VCaP (cell line): ENCODE data around the gene PPP2R2C.

Source experiments
- H3K27ac ChIP-seq: fragments of 450-650 bp; 2 replicates; pipeline ENCODE4 v1.5.1; 2017
- TF ChIP-seq, protein P1 (sequence below): fragments of 450-650 bp; conservative IDR thresholded peaks from 2 replicates; pipeline ENCODE4 v1.5.1; 2017; ENCODE audit warnings: mild to moderate bottlenecking, moderate library complexity

PPP2R2C gene

DNA sequence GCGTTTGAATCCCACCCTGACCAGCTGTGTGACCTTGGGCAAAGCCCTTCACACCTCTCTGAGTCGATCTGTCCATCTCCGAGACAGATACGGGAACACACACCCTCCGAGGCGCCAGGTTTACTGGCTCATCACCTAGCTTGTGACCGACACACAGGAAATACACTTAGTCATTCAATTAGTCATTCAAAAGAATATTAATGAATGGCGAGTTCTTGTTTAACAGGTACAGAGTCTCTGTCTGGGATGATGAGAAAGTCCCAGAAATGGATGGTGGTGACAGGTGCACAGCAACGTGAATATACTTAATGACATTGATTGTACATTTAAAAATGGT, 80.6 kb downstream of the PPP2R2C start:
- no peak overlapping the region for H3K27ac ChIP-seq
- TF ChIP-seq, protein P1, sequence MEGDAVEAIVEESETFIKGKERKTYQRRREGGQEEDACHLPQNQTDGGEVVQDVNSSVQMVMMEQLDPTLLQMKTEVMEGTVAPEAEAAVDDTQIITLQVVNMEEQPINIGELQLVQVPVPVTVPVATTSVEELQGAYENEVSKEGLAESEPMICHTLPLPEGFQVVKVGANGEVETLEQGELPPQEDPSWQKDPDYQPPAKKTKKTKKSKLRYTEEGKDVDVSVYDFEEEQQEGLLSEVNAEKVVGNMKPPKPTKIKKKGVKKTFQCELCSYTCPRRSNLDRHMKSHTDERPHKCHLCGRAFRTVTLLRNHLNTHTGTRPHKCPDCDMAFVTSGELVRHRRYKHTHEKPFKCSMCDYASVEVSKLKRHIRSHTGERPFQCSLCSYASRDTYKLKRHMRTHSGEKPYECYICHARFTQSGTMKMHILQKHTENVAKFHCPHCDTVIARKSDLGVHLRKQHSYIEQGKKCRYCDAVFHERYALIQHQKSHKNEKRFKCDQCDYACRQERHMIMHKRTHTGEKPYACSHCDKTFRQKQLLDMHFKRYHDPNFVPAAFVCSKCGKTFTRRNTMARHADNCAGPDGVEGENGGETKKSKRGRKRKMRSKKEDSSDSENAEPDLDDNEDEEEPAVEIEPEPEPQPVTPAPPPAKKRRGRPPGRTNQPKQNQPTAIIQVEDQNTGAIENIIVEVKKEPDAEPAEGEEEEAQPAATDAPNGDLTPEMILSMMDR = no peak

GRCh38 chr4:6391186-6391851, 81.1 kb downstream of the PPP2R2C start:
- H3K27ac ChIP-seq = no peak overlapping the region
- TF ChIP-seq, protein P1 = no peak

- H3K27ac ChIP-seq = no peak overlapping the region
- TF ChIP-seq, protein P1 = no peak
These were observed 82.1 kb downstream of the PPP2R2C start for GRCh38 chr4:6390356-6390755.

DNA sequence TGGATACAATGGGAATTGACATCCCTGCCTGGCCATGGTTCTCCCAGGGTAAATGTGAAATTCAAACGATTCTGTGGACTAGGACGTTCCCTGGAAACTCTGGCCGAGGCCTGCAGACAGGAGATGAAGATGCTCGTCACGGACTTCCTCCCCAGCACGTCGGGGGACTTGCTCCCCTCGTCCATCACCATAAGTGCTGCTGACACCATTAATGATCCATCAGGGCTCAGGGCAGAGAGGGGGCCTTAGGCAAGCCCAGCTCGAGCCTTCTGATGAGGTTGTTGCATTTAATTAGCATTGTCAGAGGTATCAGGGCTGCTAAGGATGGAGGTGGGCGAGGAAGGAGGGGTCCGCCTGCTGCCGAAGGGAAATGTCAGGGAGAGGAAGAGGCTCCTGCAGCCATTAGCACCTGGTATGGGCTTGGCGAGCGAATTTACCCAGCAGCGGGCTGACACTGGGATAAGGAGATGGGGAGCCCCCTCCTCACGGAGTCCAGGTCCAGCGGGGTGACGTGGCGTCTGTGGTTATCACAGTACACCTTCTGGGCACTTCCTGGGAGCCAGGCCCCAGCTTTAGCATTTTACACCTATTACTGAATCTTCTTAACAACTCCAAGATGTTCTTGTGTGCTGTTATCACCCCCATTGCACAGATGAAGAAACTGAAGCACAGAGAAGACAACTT, 83.1 kb downstream of the PPP2R2C start:
- H3K27ac ChIP-seq = no peak overlapping the region
- TF ChIP-seq, protein P1 = no peak

- TF ChIP-seq, protein P1 = no peak
These were observed 83.7 kb downstream of the PPP2R2C start for GRCh38 chr4:6388713-6389112.

DNA sequence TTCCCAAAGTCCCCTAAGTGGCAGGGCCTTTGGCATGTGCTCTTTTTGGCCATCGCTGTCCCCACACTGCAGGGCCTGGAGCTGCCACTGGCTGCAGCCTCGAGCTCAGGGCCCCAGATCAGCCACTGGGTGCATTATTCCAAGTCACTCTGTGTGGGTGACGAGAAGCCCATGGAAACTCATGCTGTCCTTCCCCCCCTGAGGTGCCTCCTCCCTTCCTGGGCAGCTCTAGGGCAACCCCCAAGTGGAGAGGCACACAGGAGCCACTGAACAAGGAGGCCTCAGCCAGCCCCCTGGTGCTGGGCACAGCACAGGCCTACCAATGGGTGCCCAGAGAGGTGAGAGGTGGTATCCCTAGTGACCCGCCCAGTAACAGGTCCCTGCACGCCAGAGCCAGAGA, 84.5 kb downstream of the PPP2R2C start:
- TF ChIP-seq, protein P1 = no peak

More at GRCh38 chr4:6388713-6389112, 83.7 kb downstream of the PPP2R2C start:
- no peak overlapping the region for H3K27ac ChIP-seq

GRCh38 chr4:6386091-6386490, 86.3 kb downstream of the PPP2R2C start:
- TF ChIP-seq, protein P1 = no peak
- no peak overlapping the region for H3K27ac ChIP-seq

More for the DNA sequence above, 84.5 kb downstream of the PPP2R2C start:
- H3K27ac ChIP-seq = no peak overlapping the region
